ES-I3 (cell line): ENCODE data around the gene ZMPSTE24.
"Not testable (repeated sequence)": the region's sequence is repeated elsewhere in the genome, so short reads cannot be mapped to it uniquely, and the experiment has no call there.

ENCODE experiments used
- H3K36me3 ChIP-seq: 2 replicates; pipeline ENCODE4 v1.6.1; 2013; ENCODE audit warnings: mild to moderate bottlenecking, low read length, control low read depth, moderate library complexity; ENCODE audit not compliant: insufficient read depth
- H3K4me1 ChIP-seq: 2 replicates; pipeline ENCODE4 v1.6.1; 2013; ENCODE audit warnings: mild to moderate bottlenecking, control low read depth, low read length; ENCODE audit not compliant: insufficient read depth
- H3K9ac ChIP-seq: 2 replicates; pipeline ENCODE4 v1.6.1; 2013; ENCODE audit warnings: low read depth, mild to moderate bottlenecking, low read length, moderate library complexity
- H3K9me3 ChIP-seq: 2 replicates; pipeline ENCODE4 v1.6.1; 2013; ENCODE audit warnings: mild to moderate bottlenecking, low read length, moderate library complexity; ENCODE audit not compliant: control insufficient read depth, insufficient read depth

Gene ZMPSTE24

GRCh38 chr1:40341491-40342380 is 83.7 kb downstream of the ZMPSTE24 start:
- Histone ChIP-seq H3K9ac (no peak overlapping the region), H3K36me3 (no peaks in the 10 kb centered on the region), H3K4me1 (no peaks in the 10 kb centered on the region), H3K9me3 (0 out of 2 replicates have a peak, but pooled peaks cover 2% of the 10 kb centered on the region)

GRCh38 chr1:40342381-40342717 is 84.3 kb downstream of the ZMPSTE24 start:
- H3K9ac ChIP-seq, H3K4me1 ChIP-seq, H3K36me3 ChIP-seq, H3K9me3 ChIP-seq: not testable (repeated sequence)
